PC-3 (cell line): ENCODE data around the gene RBM11. TPM values are rescaled to one million over a fixed set of nuclear protein-coding genes. Genes with fewer than 3 reads are reported as not detected.

Source experiments
- ATAC-seq: fragments of 200-7000 bp; cut with Tn5 transposase; 2 replicates; pipeline ENCODE4 v1.9.1; 2020; ENCODE audit warnings: mild to moderate bottlenecking, moderate library complexity
- BruUV-seq: library from RNA; stranded (reverse); fragments of 400-500 nt; replicated peaks from 2 replicates; lab custom pipeline; 2021; lab: Mats Ljungman, UMichigan
- CTCF ChIA-PET: fragments of 300-600 bp; sonication (Branson Sonifier 250); formaldehyde crosslinking; loops from one replicate; lab custom pipeline; 2022; ENCODE audit warnings: antibody characterized with exemption; lab: Charles Lee
- POLR2A ChIA-PET: fragments of 300-600 bp; sonication (Branson Sonifier 250); formaldehyde crosslinking; loops from one replicate; lab custom pipeline; 2022; ENCODE audit warnings: antibody characterized with exemption; ENCODE audit not compliant: unreplicated experiment; lab: Charles Lee
- DNase-seq: peaks from one replicate; pipeline ENCODE4 v3.0.0-alpha.2; 2015
- H2AFZ ChIP-seq: fragments of 300-600 bp; sonication (generic); 2 replicates; pipeline ENCODE4 v1.6.0; 2016; ENCODE audit warnings: antibody characterized with exemption, low read length
- H3F3A ChIP-seq: fragments of 300-600 bp; sonication (generic); one replicate; pipeline ENCODE4 v1.6.0; 2017; ENCODE audit warnings: antibody characterized with exemption, low read length, control low read depth, mild to moderate bottlenecking; ENCODE audit not compliant: unreplicated experiment
- H3K27ac ChIP-seq: fragments of 300-600 bp; sonication (generic); 2 replicates; pipeline ENCODE4 v1.5.1; 2016; ENCODE audit warnings: mild to moderate bottlenecking, low read length
- H3K27me3 ChIP-seq: fragments of 300-600 bp; sonication (generic); 2 replicates; pipeline ENCODE4 v1.6.1; 2016; ENCODE audit warnings: low read length, mixed read lengths
- H3K36me3 ChIP-seq: fragments of 300-600 bp; sonication (generic); 2 replicates; pipeline ENCODE4 v1.6.1; 2016; ENCODE audit warnings: low read depth, mixed run types, low read length, mixed read lengths
- H3K4me1 ChIP-seq: fragments of 300-600 bp; sonication (generic); 2 replicates; pipeline ENCODE4 v1.5.1; 2016; ENCODE audit warnings: low read length; ENCODE audit not compliant: insufficient read depth
- H3K4me2 ChIP-seq: fragments of 300-600 bp; sonication (generic); 2 replicates; pipeline ENCODE4 v1.6.0; 2016; ENCODE audit warnings: low read length
- H3K4me3 ChIP-seq: fragments of 300-600 bp; sonication (generic); 2 replicates; pipeline ENCODE4 v1.5.1; 2016; ENCODE audit warnings: mild to moderate bottlenecking, low read length, mixed read lengths
- H3K79me2 ChIP-seq: fragments of 300-600 bp; sonication (generic); 2 replicates; pipeline ENCODE4 v1.6.1; 2017; ENCODE audit warnings: low read length, mixed read lengths
- H3K9ac ChIP-seq: fragments of 300-600 bp; sonication (generic); 2 replicates; pipeline ENCODE4 v1.6.0; 2016; ENCODE audit warnings: mild to moderate bottlenecking, low read length
- H3K9me2 ChIP-seq: fragments of 300-600 bp; sonication (generic); replicated peaks from 2 replicates; pipeline ENCODE4 v1.6.1; 2016; ENCODE audit warnings: mixed run types, low read length, mixed read lengths
- H3K9me3 ChIP-seq: fragments of 300-600 bp; sonication (generic); 2 replicates; pipeline ENCODE4 v1.6.1; 2016; ENCODE audit warnings: low read length, mixed read lengths
- H4K20me1 ChIP-seq: fragments of 300-600 bp; sonication (generic); 2 replicates; pipeline ENCODE4 v1.6.1; 2016; ENCODE audit warnings: low read length, mixed read lengths
- CTCF ChIP-seq: fragments of 300-600 bp; sonication (generic); conservative IDR thresholded peaks from 2 replicates; pipeline ENCODE4 v1.5.1; 2017; ENCODE audit warnings: antibody characterized with exemption, low read depth, mild to moderate bottlenecking, low read length
- EZH2 ChIP-seq: fragments of 300-600 bp; sonication (generic); IDR thresholded peaks from one replicate; pipeline ENCODE4 v1.6.1; 2017; ENCODE audit warnings: antibody characterized with exemption, mild to moderate bottlenecking, low read length; ENCODE audit not compliant: unreplicated experiment
- EZH2phosphoT487 ChIP-seq: fragments of 300-600 bp; sonication (generic); IDR thresholded peaks from 2 replicates; pipeline ENCODE4 v1.6.1; 2018; ENCODE audit warnings: mild to moderate bottlenecking, antibody characterized with exemption, low read length, borderline replicate concordance
- intact Hi-C: fragments of 100-400 bp; cut with micrococcal nuclease; formaldehyde crosslinking; loops from 2 replicates; pipeline ENCODE4 v1.9.0; 2023
- total RNA-seq: library from RNA; depleted of rRNA; stranded (reverse); fragments of >200 nt; gene quantifications from 2 replicates; pipeline ENCODE4 v1.2.3, GENCODE V29; 2014

RBM11 gene
- total RNA-seq, 1 experiment from 2014 or later: 2.1 TPM

DNA sequence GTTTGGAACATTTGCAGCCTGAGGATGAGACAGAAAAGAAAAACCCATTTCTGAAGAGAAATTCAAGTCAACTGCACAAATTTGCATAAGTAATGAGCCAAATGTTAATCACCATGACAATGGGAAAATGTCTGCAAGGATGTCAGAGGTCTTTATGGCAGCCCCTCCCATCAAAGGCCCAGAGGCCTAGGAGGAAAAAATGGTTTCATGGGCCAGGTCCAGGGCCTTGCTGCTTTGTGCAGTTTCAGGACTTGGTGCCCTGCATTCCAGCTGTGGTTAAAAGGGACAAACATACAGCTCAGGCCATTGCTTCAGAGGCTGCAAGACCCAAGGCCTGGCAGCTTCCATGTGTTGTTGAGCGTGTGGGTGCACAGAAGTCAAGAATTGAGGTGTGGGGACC lies 13.4 kb downstream of the RBM11 start:
- Histone ChIP-seq H4K20me1 (no peaks in the 10 kb centered on the region), H3F3A (no peaks in the 10 kb centered on the region), H2AFZ (no peak overlapping the region), H3K4me1 (no peaks in the 10 kb centered on the region), H3K79me2 (no peaks in the 10 kb centered on the region), H3K9ac (no peak overlapping the region), H3K27ac (no peak overlapping the region), H3K4me2 (no peak overlapping the region), H3K36me3 (no peaks in the 10 kb centered on the region), H3K9me3 (peaks cover 10% of the 10 kb centered on the region; the same call in 1 of the 2 replicates), H3K4me3 (no peak overlapping the region), H3K9me2 (no peaks in the 10 kb centered on the region), H3K27me3 (peaks cover 8% of the 10 kb centered on the region; the same call in 1 of the 2 replicates)
- BruUV-seq: no TSS peak
- ChIA-PET POLR2A (no interaction called here), CTCF (no interaction called here)
- TF ChIP-seq EZH2phosphoT487 (no peak), CTCF (no peak), EZH2 (no peak)
- ATAC-seq: no peak
- intact Hi-C loops: no loop called here
- no peak for DNase-seq

DNA sequence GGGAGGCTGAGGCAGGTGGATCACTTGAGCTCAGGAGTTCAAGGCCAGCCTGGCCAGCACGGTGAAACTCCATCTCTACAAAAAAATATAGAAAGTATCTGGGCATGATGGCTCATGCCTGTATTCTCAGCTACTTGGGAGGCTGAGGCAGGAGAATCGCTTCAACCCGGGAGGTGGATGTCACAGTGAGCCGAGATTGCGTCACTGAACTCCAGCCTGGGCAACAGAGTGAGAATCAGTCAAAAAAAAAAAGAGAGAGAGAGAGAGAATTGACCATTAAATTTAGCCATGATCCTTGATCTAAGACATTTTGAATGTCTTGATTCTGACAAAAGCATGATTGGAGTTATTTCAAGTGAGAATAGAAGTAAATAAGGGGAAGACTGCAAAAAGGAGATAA lies 19.1 kb downstream of the RBM11 start:
- no peak for ATAC-seq
- H3K4me1 ChIP-seq: no peaks in the 10 kb centered on the region
- H3K27ac ChIP-seq: no peak overlapping the region

More for the DNA sequence above, 19.1 kb downstream of the RBM11 start:
- no peaks in the 10 kb centered on the region for H4K20me1 ChIP-seq
- no peak overlapping the region for H3K9ac ChIP-seq
- no peaks in the 10 kb centered on the region for H3F3A ChIP-seq
- no peaks in the 10 kb centered on the region for H3K79me2 ChIP-seq
- no peak overlapping the region for H2AFZ ChIP-seq
- DNase-seq: no peak
- H3K9me3 ChIP-seq: peaks cover 5% of the 10 kb centered on the region; the same call in 1 of the 2 replicates
- no TSS peak for BruUV-seq
- H3K9me2 ChIP-seq: no peaks in the 10 kb centered on the region
- TF ChIP-seq EZH2phosphoT487 (no peak), CTCF (no peak), EZH2 (no peak)
- ChIA-PET POLR2A (no interaction called here), CTCF (no interaction called here)
- H3K4me3 ChIP-seq: no peak overlapping the region
- intact Hi-C loops: no loop called here
- no peak overlapping the region for H3K4me2 ChIP-seq
- H3K27me3 ChIP-seq: peaks cover 31% of the 10 kb centered on the region; the same call in 1 of the 2 replicates
- H3K36me3 ChIP-seq: no peaks in the 10 kb centered on the region
